Heart right ventricle (tissue), 16 donors: ENCODE results near the gene EDAR. TPM values are rescaled to one million over a fixed set of nuclear protein-coding genes. Genes with fewer than 3 reads are reported as not detected.
A peak's percentile ranks its signal among the peaks of the same experiment; 100 is the strongest.

Experiments used
- ATAC-seq, 8 donors: fragments of 200-7000 bp; cut with Tn5 transposase; one replicate each; pipeline ENCODE4 v1.9.1; 2020; ENCODE audit warnings: mild to moderate bottlenecking in 8 of 8, moderate library complexity in 8 of 8, moderate number of reproducible peaks in 1 of 8
- DNase-seq, 2 donors: peaks; one replicate each; pipeline ENCODE4 v3.0.0-alpha.2; 2020
- H3K27ac ChIP-seq, 10 donors: fragments of 200-600 bp; sonication (generic) in 2 of 10; one replicate each; pipeline versions ENCODE4 v1.5.0 to v1.8.0; 2020 to 2022; ENCODE audit warnings: mild to moderate bottlenecking in 3 of 10
- H3K27me3 ChIP-seq, 7 donors: fragments of 200-600 bp; one replicate each; pipeline ENCODE4 v1.8.0; 2021 to 2022; ENCODE audit warnings: mild to moderate bottlenecking in 2 of 7
- H3K36me3 ChIP-seq, 9 donors: fragments of 200-600 bp; sonication (generic) in 1 of 9; one replicate each; pipeline versions ENCODE4 v1.5.0 to v1.8.0; 2020 to 2022; ENCODE audit warnings: mild to moderate bottlenecking in 2 of 9
- H3K4me1 ChIP-seq, 9 donors: fragments of 200-600 bp; sonication (generic) in 1 of 9; one replicate each; pipeline versions ENCODE4 v1.5.0 to v1.8.0; 2020 to 2022; ENCODE audit warnings: mild to moderate bottlenecking in 4 of 9
- H3K4me3 ChIP-seq, 10 donors: fragments of 200-600 bp; sonication (generic) in 2 of 10; one replicate each; pipeline versions ENCODE4 v1.5.0 to v1.8.0; 2020 to 2022; ENCODE audit warnings: mild to moderate bottlenecking in 7 of 10, moderate library complexity in 2 of 10
- H3K9me3 ChIP-seq, 11 donors: fragments of 200-600 bp in 10 of 11; sonication (generic) in 2 of 11; one replicate each; pipeline versions ENCODE4 v1.5.0 to v1.8.0; 2013 to 2022; ENCODE audit warnings: mild to moderate bottlenecking in 2 of 11, control low read depth in 1 of 11, moderate library complexity in 1 of 11
- WGBS, 2 donors: extraction: QIAGEN DNeasy Blood & Tissue Kit; methylation state at CpG; one replicate each; pipeline ENCODE4 v1.1.7; 2013; ENCODE audit warnings: inconsistent platforms in 1 of 2; 5-methylcytosine and 5-hydroxymethylcytosine counted together
- intact Hi-C, 10 donors: fragments of 100-400 bp; cut with DNase I; formaldehyde crosslinking; loops; one replicate each; pipeline versions ENCODE4 v1.11.1 to v1.14.2; 2022
- long read RNA-seq, 3 donors: library from polyadenylated mRNA; unstranded; transcript quantifications; one replicate each; pipeline ENCODE4 v2.0.0, GENCODE V29; 2020 to 2021
- polyA plus RNA-seq, 2 donors: library from polyadenylated mRNA; stranded (reverse); fragments of 200-250 nt; gene quantifications; one replicate each; pipeline ENCODE4 v1.2.3, GENCODE V29; 2013
- total RNA-seq, 10 donors: library from RNA; stranded (reverse); fragmentation: NEBNext Ultra II Directional in 3 of 10; extraction: Animal tissue kit (Norgen Biotek cat#: 25700) in 3 of 10; gene quantifications; one replicate each; pipeline versions ENCODE4 v1.2.1 to v1.2.4, GENCODE V29; 2021 to 2023
- TF ChIP-seq, protein P1 (sequence below), 9 donors: fragments of 200-600 bp; sonication (generic) in 2 of 9; IDR thresholded peaks; one replicate each; pipeline versions ENCODE4 v1.5.0 to v1.8.0; 2021 to 2022; ENCODE audit warnings: antibody characterized with exemption in 9 of 9, mild to moderate bottlenecking in 5 of 9, moderate library complexity in 1 of 9
- donor health status: Arrhythmogenic right ventricular cardiomyopathy.
- donor health status: ischemic (EF 13 %, LVEDD 7.1; RV severe dilation, severe dysfunction).
- donor health status: healthy with polysubstance abuse.
- donor health status: DM: no; HTN: yes; CAD: no.
- donor health status: DM: no; HTN: no; CAD: no.
- donor health status: ischemic (EF 25% LVEDD 6.9; RV normal size, moderate dysfunction).
- donor health status: ischemic (EF 25% LVEDD 5.7; RV mildly dilated, moderate dysfunction).
- donor health status: healthy.
- donor health status: DM: yes; HTN: yes; CAD: no.
- donor health status: Ischemic cardiomyopathy.
- donor health status: ischemic (EF 35%, LVEDD 5.7; RV mildly dilated, moderate dysfunction).
- donor health status: nonischemic (EF 11% LVEDD 7.7; RV severe dilation, severe dysfunction).
- donor health status: DM: yes; HTN: yes; CAD: no.
- donor health status: PGD.
- donor health status: ischemic (EF 29% LVEDD 5.4; RV normal size, mild dysfunction).
- donor health status: nonischemic (EF 23%, LVEDD 6.1; RV moderate dilation, normal function).

The EDAR gene
- under 1 TPM in 2 of 10 donors, not detected in 8; 0.07 to 0.34 TPM for total RNA-seq
- polyA plus RNA-seq: not detected
- long read RNA-seq, donor 1, partial matches to known transcripts: 1 of 1 reads
- long read RNA-seq, donor 1, other reads (novel, unspliced or antisense): 0 of 1 reads
- long read RNA-seq, donor 2, full-length matches to known transcripts: 1 of 2 reads
- long read RNA-seq, donor 2, partial matches to known transcripts: 0 of 2 reads
- long read RNA-seq, donor 2, other reads (novel, unspliced or antisense): 1 of 2 reads
- long read RNA-seq, donor 3: 0 reads

GRCh38 chr2:108988796-108989713, at the start of gene EDAR:
Gene EDAR (minus strand): TSS chr2:108989220. CDS start chr2:108931014, 58,206 bp downstream.
- DNase-seq (peak in 1 of 2 donors; percentile 32), ATAC-seq (peak; percentile 71 to 93 (median 89))
- no peaks in the 10 kb centered on the region for H3K36me3 ChIP-seq
- H3K4me1 ChIP-seq: no peaks in the 10 kb centered on the region
- H3K4me3 ChIP-seq: peak within 1 kb of the TSS in 3 of 10 donors; percentile 18 to 27 (median 26)
- 22 to 27% methylated on average over 20 of the region's 20 CpGs for WGBS, 2 donors
- no peak within 1 kb of the TSS for H3K27ac ChIP-seq
- peaks cover 0 to 22% (median 13%) of the 10 kb centered on the region in 7 donors for H3K27me3 ChIP-seq
- no peaks in the 10 kb centered on the region for H3K9me3 ChIP-seq
- TF ChIP-seq, protein P1, sequence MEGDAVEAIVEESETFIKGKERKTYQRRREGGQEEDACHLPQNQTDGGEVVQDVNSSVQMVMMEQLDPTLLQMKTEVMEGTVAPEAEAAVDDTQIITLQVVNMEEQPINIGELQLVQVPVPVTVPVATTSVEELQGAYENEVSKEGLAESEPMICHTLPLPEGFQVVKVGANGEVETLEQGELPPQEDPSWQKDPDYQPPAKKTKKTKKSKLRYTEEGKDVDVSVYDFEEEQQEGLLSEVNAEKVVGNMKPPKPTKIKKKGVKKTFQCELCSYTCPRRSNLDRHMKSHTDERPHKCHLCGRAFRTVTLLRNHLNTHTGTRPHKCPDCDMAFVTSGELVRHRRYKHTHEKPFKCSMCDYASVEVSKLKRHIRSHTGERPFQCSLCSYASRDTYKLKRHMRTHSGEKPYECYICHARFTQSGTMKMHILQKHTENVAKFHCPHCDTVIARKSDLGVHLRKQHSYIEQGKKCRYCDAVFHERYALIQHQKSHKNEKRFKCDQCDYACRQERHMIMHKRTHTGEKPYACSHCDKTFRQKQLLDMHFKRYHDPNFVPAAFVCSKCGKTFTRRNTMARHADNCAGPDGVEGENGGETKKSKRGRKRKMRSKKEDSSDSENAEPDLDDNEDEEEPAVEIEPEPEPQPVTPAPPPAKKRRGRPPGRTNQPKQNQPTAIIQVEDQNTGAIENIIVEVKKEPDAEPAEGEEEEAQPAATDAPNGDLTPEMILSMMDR (IDR thresholded peaks at IDR 0.05): peak in 8 of 9 donors; percentile 41 to 66 (median 55)
- intact Hi-C loops: loop anchor here in 9 of 10 donors (1.0 to 10.0 kb wide), 6 partner anchors 60 to 134 kb away; no protein-coding TSS in a partner anchor

DNA sequence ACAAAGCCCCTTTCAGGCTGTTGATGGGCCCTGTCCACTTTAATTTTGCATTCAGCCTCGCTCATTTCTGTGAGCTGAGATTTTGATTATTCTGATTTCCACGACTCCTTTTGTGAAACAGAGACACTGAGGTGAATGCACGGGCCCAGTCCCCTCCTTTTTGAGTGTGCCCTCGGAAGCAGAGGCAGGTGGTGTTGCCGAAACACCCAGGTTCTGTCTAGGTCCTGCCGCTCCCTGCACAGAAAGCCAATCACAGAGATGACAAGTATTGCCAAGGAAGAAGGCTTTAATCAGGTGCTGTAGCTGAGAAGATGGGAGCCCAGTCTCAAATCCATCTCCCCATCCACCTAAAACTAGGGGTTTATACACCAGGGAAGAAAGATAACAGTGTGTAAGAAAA, 44.2 kb upstream of the EDAR start:
- intact Hi-C loops: no loop called here
- H3K27ac ChIP-seq: peak overlapping the region in 1 of 10 donors; percentile 85

GRCh38 chr2:109032229-109032820, 43.3 kb upstream of the EDAR start:
- Histone ChIP-seq H3K27me3 (peaks cover 0 to 4% (median 0%) of the 10 kb centered on the region in 7 donors), H3K9me3 (no peaks in the 10 kb centered on the region), H3K4me1 (peaks cover 0 to 28% (median 5%) of the 10 kb centered on the region in 9 donors), H3K4me3 (peak overlapping the region in 9 of 10 donors; percentile 24 to 61 (median 51)), H3K27ac (peak overlapping the region in 2 of 10 donors; percentile 29 to 85), H3K36me3 (no peaks in the 10 kb centered on the region)
- intact Hi-C loops: no loop called here
- TF ChIP-seq, protein P1 (IDR thresholded peaks at IDR 0.05): no peak
- whole genome bisulfite sequencing, 2 donors: 63 to 71% methylated on average over 9 of the region's 9 CpGs
- DNase-seq (no peak), ATAC-seq (peak in 1 of 8 donors; percentile 7)

More for the DNA sequence above, 44.2 kb upstream of the EDAR start:
- no peaks in the 10 kb centered on the region for H3K36me3 ChIP-seq
- peaks cover 0 to 4% (median 0%) of the 10 kb centered on the region in 7 donors for H3K27me3 ChIP-seq
- no peak overlapping the region for H3K4me3 ChIP-seq
- peaks cover 0 to 28% (median 5%) of the 10 kb centered on the region in 9 donors for H3K4me1 ChIP-seq
- DNase-seq: no peak
- 98 to 99% methylated on average over 6 of the region's 6 CpGs for WGBS, 2 donors
- H3K9me3 ChIP-seq: no peaks in the 10 kb centered on the region
- TF ChIP-seq, protein P1 (IDR thresholded peaks at IDR 0.05): no peak
- no peak for ATAC-seq
